ENCODE results near the gene GNB1. TPM values are rescaled to one million over a fixed set of nuclear protein-coding genes. Genes with fewer than 3 reads are reported as not detected.

GNB1 gene
- total and polyA plus RNA-seq, 3 donors from 2014 or later: 223 to 256 (median 240) TPM

DNA sequence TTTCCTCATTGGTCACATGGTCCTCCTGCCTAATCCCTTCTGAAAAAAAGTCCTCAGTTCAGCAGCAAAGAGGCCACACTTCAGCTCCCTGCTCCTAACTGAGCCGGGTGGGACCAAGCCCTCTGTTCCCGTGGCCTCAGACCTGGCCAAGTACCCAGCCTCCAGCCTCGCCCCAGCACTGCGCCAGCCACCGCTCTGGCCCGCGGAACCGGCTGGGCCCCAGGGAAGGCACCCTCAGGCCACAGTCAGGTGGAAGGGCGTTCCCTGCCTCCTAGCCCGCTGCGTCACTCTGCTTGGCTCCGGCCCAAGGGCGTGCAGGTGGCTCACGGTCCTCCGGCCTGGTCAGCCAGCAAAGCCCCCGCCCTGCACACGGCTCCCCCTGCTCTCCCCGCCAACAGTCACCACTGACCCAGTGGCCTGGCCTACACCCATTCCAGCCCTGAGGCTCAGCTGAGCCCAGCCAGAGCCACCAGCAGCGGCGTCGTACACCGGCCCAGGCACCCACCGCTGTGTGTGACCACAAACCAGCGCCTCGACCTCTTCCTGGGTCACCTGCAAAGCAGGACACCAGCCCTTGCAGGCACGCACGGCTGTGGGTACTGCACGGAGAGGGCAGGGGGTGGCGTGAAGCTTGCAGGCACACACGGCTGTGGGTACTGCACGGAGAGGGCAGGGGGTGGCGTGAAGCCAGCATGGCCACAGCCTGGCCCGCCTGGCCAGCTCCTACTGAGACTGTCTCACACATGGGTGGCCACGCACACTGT is 132.0 kb downstream of the GNB1 start:
- Histone ChIP-seq H3K36me3 (ENCODE audit: low read depth, missing control alignments) (no peaks in the 10 kb centered on the region), H3K9me3 (no peaks in the 10 kb centered on the region), H3K4me3 (no peak overlapping the region), H3K27me3 (no peaks in the 10 kb centered on the region), H3K4me1 (peaks cover 7% of the 10 kb centered on the region), H3K27ac (no peak overlapping the region)
- intact Hi-C loops (cut with DNase I; ENCODE audit: low total_unique reads): no loop called here
- TF ChIP-seq, protein P1, sequence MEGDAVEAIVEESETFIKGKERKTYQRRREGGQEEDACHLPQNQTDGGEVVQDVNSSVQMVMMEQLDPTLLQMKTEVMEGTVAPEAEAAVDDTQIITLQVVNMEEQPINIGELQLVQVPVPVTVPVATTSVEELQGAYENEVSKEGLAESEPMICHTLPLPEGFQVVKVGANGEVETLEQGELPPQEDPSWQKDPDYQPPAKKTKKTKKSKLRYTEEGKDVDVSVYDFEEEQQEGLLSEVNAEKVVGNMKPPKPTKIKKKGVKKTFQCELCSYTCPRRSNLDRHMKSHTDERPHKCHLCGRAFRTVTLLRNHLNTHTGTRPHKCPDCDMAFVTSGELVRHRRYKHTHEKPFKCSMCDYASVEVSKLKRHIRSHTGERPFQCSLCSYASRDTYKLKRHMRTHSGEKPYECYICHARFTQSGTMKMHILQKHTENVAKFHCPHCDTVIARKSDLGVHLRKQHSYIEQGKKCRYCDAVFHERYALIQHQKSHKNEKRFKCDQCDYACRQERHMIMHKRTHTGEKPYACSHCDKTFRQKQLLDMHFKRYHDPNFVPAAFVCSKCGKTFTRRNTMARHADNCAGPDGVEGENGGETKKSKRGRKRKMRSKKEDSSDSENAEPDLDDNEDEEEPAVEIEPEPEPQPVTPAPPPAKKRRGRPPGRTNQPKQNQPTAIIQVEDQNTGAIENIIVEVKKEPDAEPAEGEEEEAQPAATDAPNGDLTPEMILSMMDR (IDR thresholded peaks at IDR 0.05): no peak
- TF ChIP-seq POLR2A (IDR thresholded peaks at IDR 0.05): no peak
- 61 to 80% methylated on average over 8 to 34 of the region's 34 CpGs for WGBS, 2 donors
- DNase-seq: peak; percentile 60

DNA sequence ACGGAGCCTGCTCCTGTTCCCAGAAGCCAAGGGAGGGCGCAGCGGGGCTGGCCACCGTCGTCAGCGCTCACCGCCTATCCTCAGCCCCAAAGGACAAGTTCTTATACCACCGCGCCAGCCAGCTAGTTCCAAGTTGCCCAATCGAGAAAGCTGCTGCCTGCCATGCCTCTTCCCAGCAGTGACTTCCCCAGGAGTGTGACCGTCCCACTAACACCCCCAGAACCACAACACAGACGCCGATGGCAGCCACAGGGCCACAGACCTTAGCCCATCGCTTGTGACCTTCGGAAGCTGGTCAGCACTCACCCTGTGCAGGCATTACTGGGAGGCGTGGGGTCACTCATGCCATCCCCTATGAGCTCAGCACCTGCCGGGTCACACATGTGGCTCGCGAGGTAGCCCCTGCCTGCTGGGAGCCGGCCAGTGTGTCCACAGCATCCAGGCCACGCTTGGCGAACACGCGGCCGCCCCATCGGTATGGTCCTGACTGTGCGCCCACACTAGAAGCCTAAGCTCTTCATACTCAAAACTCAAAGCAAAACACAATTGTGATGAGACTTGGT is 132.7 kb downstream of the GNB1 start:
- H3K4me1 ChIP-seq: peaks cover 5% of the 10 kb centered on the region
- TF ChIP-seq, protein P1 (IDR thresholded peaks at IDR 0.05): no peak
- no peak for TF ChIP-seq POLR2A (IDR thresholded peaks at IDR 0.05)
- 92 to 97% methylated on average over 25 to 27 of the region's 27 CpGs for WGBS, 2 donors
- H3K27ac ChIP-seq: no peak overlapping the region
- no peaks in the 10 kb centered on the region for H3K9me3 ChIP-seq
- intact Hi-C loops (cut with DNase I; ENCODE audit: low total_unique reads): no loop called here
- H3K4me3 ChIP-seq: no peak overlapping the region
- DNase-seq: no peak
- H3K27me3 ChIP-seq: no peaks in the 10 kb centered on the region
- H3K36me3 ChIP-seq (ENCODE audit: low read depth, missing control alignments): no peaks in the 10 kb centered on the region

DNA sequence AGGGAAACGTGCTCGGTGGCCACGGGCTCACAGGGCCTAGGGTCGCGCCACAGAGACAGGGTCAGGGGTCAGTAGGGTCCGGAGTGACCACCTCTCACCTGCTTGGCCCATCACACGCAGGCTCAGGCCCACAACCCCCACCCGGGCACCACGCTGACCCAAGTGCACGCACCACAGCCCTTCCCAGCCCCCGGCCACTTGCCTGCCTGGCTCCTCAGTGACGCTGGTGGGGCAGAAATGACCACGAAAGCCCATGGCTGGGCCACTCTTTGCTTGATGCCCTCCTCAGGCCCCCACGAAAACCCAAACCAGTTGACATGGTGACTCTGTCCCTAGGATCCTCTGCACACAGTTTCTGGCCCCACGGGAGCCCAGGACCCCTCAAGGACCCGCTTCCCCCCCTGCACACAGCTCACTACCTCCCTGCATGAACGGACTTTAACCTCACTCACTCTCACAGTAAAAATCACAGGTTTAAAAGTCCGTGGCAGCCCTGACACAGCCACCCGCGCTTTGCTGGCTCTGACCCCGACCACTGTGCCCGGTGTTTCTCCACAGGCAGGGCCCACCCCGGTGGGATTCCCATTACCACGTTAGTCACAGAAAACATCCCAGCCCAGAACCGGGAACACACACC is 133.3 kb downstream of the GNB1 start:
- Histone ChIP-seq H3K27me3 (no peaks in the 10 kb centered on the region), H3K9me3 (no peaks in the 10 kb centered on the region), H3K27ac (no peak overlapping the region), H3K4me3 (no peak overlapping the region), H3K4me1 (no peaks in the 10 kb centered on the region), H3K36me3 (ENCODE audit: low read depth, missing control alignments) (no peaks in the 10 kb centered on the region)
- no peak for DNase-seq
- intact Hi-C loops (cut with DNase I; ENCODE audit: low total_unique reads): no loop called here
- 88 to 90% methylated on average over 22 to 25 of the region's 25 CpGs for WGBS, 2 donors
- no peak for TF ChIP-seq POLR2A (IDR thresholded peaks at IDR 0.05)
- TF ChIP-seq, protein P1 (IDR thresholded peaks at IDR 0.05): no peak

DNA sequence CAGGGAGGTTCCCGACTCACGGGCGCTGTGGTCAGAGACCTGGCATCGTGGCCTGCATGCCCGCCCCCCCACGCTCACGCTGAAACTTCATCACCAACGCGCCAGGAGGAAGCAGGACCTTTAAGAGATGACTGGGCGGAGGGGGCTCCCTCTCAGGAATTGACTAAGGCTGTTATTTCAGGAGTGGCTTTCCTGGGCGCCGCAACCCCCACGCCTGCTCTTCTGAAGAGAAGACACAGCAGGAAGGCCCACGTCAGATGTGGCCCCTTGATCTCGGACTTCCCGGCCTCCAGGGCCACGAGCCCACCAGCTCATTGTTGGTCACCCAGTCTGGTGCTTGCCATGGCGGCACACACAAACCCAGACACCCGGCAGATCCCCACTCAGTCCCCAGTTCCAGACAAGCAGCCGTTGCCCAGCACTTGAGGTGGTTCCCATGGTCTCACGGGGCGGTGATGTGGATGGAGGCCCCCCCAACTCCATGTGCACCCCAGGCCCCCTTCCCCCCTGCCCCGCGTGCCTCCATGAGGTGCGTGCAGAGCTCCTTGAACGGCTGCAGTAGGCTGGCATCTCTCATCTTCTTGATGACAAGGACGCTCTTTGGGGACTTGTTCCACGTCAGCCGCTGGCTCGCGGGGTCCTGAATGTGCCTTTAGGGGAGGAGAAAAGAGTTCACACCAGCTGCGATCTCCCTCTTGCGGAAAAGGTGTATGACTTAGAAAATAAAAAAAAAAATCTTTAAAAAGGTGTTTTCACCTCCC is 134.0 kb downstream of the GNB1 start:
- no peak overlapping the region for H3K4me3 ChIP-seq
- H3K4me1 ChIP-seq: no peaks in the 10 kb centered on the region
- H3K27ac ChIP-seq: no peak overlapping the region
- TF ChIP-seq, protein P1 (IDR thresholded peaks at IDR 0.05): no peak
- no peak for TF ChIP-seq POLR2A (IDR thresholded peaks at IDR 0.05)
- no peaks in the 10 kb centered on the region for H3K36me3 ChIP-seq (ENCODE audit: low read depth, missing control alignments)
- WGBS, 2 donors: 88 to 93% methylated on average over 22 to 31 of the region's 33 CpGs
- H3K9me3 ChIP-seq: no peaks in the 10 kb centered on the region
- intact Hi-C loops (cut with DNase I; ENCODE audit: low total_unique reads): no loop called here
- DNase-seq: no peak
- no peaks in the 10 kb centered on the region for H3K27me3 ChIP-seq

Data from testis (tissue), 3 donors.